Stimulated activated CD4-positive, alpha-beta T cell treated with anti-CD3 and anti-CD28 coated beads, Interleukin-1b, Interleukin-23, amount 100 ng/mL, for 1 hour (primary cell): ENCODE data around the gene PRCP.
"Not testable (repeated sequence)": the region's sequence is repeated elsewhere in the genome, so short reads cannot be mapped to it uniquely, and the experiment has no call there.

Experiments used
- DNase-seq, 2 donors: peaks; one replicate each; pipeline ENCODE4 v3.0.0-alpha.2; 2020; ENCODE audit warnings: low read depth in 2 of 2

PRCP gene

GRCh38 chr11:82872377-82873150, 27.7 kb downstream of the PRCP start:
- DNase-seq, result no peak

GRCh38 chr11:82871646-82872045, 28.6 kb downstream of the PRCP start:
- no peak for DNase-seq

GRCh38 chr11:82869657-82870056, 30.6 kb downstream of the PRCP start:
- no peak for DNase-seq

- peak; percentile 43 to 64 for DNase-seq
These were observed 32.6 kb downstream of the PRCP start for GRCh38 chr11:82867495-82868082.

GRCh38 chr11:82865841-82866240, 34.4 kb downstream of the PRCP start:
- DNase-seq, result no peak

- no peak for DNase-seq
These were observed 36.0 kb downstream of the PRCP start for GRCh38 chr11:82864268-82864667.

- DNase-seq, result no peak
These were observed 37.0 kb downstream of the PRCP start for GRCh38 chr11:82863209-82863608.

GRCh38 chr11:82862379-82862778, 37.9 kb downstream of the PRCP start:
- DNase-seq, result no peak

- no peak for DNase-seq
These were observed 40.5 kb downstream of the PRCP start for GRCh38 chr11:82859750-82860149.

GRCh38 chr11:82858556-82859091, 41.6 kb downstream of the PRCP start:
- no peak for DNase-seq

GRCh38 chr11:82858133-82858532, 42.1 kb downstream of the PRCP start:
- DNase-seq, result no peak

- DNase-seq, result no peak
These were observed 43.1 kb downstream of the PRCP start for GRCh38 chr11:82857145-82857544.

GRCh38 chr11:82855616-82856015, 44.6 kb downstream of the PRCP start:
- DNase-seq, result no peak

GRCh38 chr11:82854916-82855315, 45.3 kb downstream of the PRCP start:
- not testable (repeated sequence) for DNase-seq

GRCh38 chr11:82854242-82854641, 46.0 kb downstream of the PRCP start:
- no peak for DNase-seq

GRCh38 chr11:82848829-82849228, 51.4 kb downstream of the PRCP start:
- DNase-seq, result no peak

- no peak for DNase-seq
These were observed 54.6 kb downstream of the PRCP start for GRCh38 chr11:82845356-82846353.

GRCh38 chr11:82843057-82843795, 57.0 kb downstream of the PRCP start:
- no peak for DNase-seq

GRCh38 chr11:82842019-82842418, 58.2 kb downstream of the PRCP start:
- no peak for DNase-seq

GRCh38 chr11:82837650-82838049, 62.6 kb downstream of the PRCP start:
- DNase-seq, result no peak

- no peak for DNase-seq
These were observed 67.2 kb downstream of the PRCP start for GRCh38 chr11:82832983-82833382.
